K562 (cell line): Measurements from ENCODE around the gene ANKRD11. TPM values are rescaled to one million over a fixed set of nuclear protein-coding genes. Genes with fewer than 3 reads are reported as not detected.

Source experiments
- ARID4B ChIP-seq: sonication (generic); formaldehyde crosslinking; IDR thresholded peaks from 2 replicates; pipeline ENCODE4 v1.8.0; 2022; ENCODE audit warnings: mild to moderate bottlenecking, missing genetic modification reagents
- CBX1 ChIP-seq: sonication (generic); IDR thresholded peaks from 2 replicates; pipeline ENCODE4 v1.6.1; 2016; ENCODE audit warnings: antibody characterized with exemption, low read depth, mild to moderate bottlenecking
- FOSL1 ChIP-seq: fragments of 200-800 bp; sonication (Bioruptor generic); conservative IDR thresholded peaks from 2 replicates; pipeline ENCODE4 v1.6.1; 2016; ENCODE audit warnings: missing genetic modification characterization, missing compliant biosample characterization
- GABPA ChIP-seq: fragments of 200-800 bp; sonication (Bioruptor generic); conservative IDR thresholded peaks from 2 replicates; pipeline ENCODE4 v1.6.1; 2016; ENCODE audit warnings: low read depth, missing genetic modification characterization, missing compliant biosample characterization
- HDAC6 ChIP-seq: IDR thresholded peaks from 2 replicates; pipeline ENCODE4 v1.6.1; 2012; ENCODE audit warnings: low read depth, mild to moderate bottlenecking, control low read depth, inconsistent platforms, low read length, moderate library complexity
- KDM1A ChIP-seq, 2 experiments: fragments of 450-650 bp; IDR thresholded peaks; 2 replicates each; pipeline ENCODE4 v1.6.1; 2016; ENCODE audit warnings: mild to moderate bottlenecking in 2 of 2
- KDM5B ChIP-seq: fragments of 200-600 bp; sonication (generic); IDR thresholded peaks from 2 replicates; pipeline ENCODE4 v1.6.1; 2012; ENCODE audit warnings: low read depth, mild to moderate bottlenecking, moderate library complexity, low read length, control low read depth, inconsistent platforms; ENCODE audit not compliant: insufficient replicate concordance
- MTA2 ChIP-seq: fragments of 450-650 bp; IDR thresholded peaks from 2 replicates; pipeline ENCODE4 v1.6.1; 2016; ENCODE audit warnings: low read depth
- PHF8 ChIP-seq: fragments of 200-600 bp; sonication (generic); IDR thresholded peaks from 2 replicates; pipeline ENCODE4 v1.6.1; 2012; ENCODE audit warnings: mixed run types, mild to moderate bottlenecking, inconsistent platforms, low read length, moderate library complexity, borderline replicate concordance
- SIN3A ChIP-seq, 2 experiments: fragments of 150-350 bp in 1 of 2; IDR thresholded peaks; 2 replicates each; pipeline ENCODE4 v1.6.1; 2011 to 2016; ENCODE audit warnings: borderline replicate concordance in 2 of 2, low read depth in 2 of 2, low read length in 2 of 2, mild to moderate bottlenecking in 2 of 2, moderate library complexity in 2 of 2; ENCODE audit not compliant: control insufficient read depth in 1 of 2
- SIRT6 ChIP-seq: IDR thresholded peaks from one replicate; pipeline ENCODE4 v1.6.1; 2012; ENCODE audit warnings: low read depth, mild to moderate bottlenecking, control low read depth, inconsistent platforms, low read length, moderate library complexity
- SMARCA5 ChIP-seq: fragments of 450-650 bp; IDR thresholded peaks from 2 replicates; pipeline ENCODE4 v1.6.1; 2016
- SMARCB1 ChIP-seq: IDR thresholded peaks from 2 replicates; pipeline ENCODE4 v1.6.1; 2011; ENCODE audit warnings: improper control_type of control experiment, low read depth; ENCODE audit not compliant: insufficient read length
- SMARCC2 ChIP-seq: fragments of 450-650 bp; IDR thresholded peaks from 2 replicates; pipeline ENCODE4 v1.6.1; 2017; ENCODE audit warnings: antibody characterized with exemption, moderate library complexity, mild to moderate bottlenecking, low read depth
- SMARCE1 ChIP-seq: fragments of 450-650 bp; IDR thresholded peaks from 2 replicates; pipeline ENCODE4 v1.7.1; 2016; ENCODE audit warnings: mild to moderate bottlenecking
- SUPT5H ChIP-seq: fragments of 450-650 bp; IDR thresholded peaks from 2 replicates; pipeline ENCODE4 v1.6.1; 2016
- TAF7 ChIP-seq: fragments of 450-650 bp; IDR thresholded peaks from 2 replicates; pipeline ENCODE4 v1.6.1; 2016; ENCODE audit warnings: missing genetic modification characterization, missing compliant biosample characterization
- YY1 ChIP-seq, 3 experiments: IDR thresholded peaks; 2 replicates each; pipeline ENCODE4 v1.6.1; 2011; ENCODE audit warnings: low read length in 2 of 3, mild to moderate bottlenecking in 2 of 3, moderate library complexity in 2 of 3, borderline replicate concordance in 1 of 3, control low read depth in 1 of 3, low read depth in 1 of 3; ENCODE audit not compliant: insufficient read depth in 3 of 3, insufficient replicate concordance in 2 of 3, control insufficient read depth in 1 of 3, insufficient read length in 1 of 3; ENCODE audit errors: extremely low read depth in 1 of 3
- ZFX ChIP-seq: sonication (generic); formaldehyde crosslinking; IDR thresholded peaks from 2 replicates; pipeline ENCODE4 v1.8.0; 2022; ENCODE audit warnings: mild to moderate bottlenecking, missing genetic modification reagents, moderate library complexity
- ZNF232 ChIP-seq: sonication (generic); formaldehyde crosslinking; IDR thresholded peaks from 2 replicates; pipeline ENCODE4 v1.8.0; 2022; ENCODE audit warnings: mild to moderate bottlenecking, missing genetic modification reagents
- ZNF316 ChIP-seq: fragments of 450-650 bp; IDR thresholded peaks from 2 replicates; pipeline ENCODE4 v1.6.1; 2016
- polyA plus RNA-seq, 8 experiments: library from polyadenylated mRNA; depleted of rRNA in 4 of 8; stranded (reverse) in 5 of 8; unstranded in 3 of 8; fragments of >200 nt; fragmentation: Nextera tagmentation in 2 of 8; fragmentation: Illumina TruSeq in 1 of 8; extraction: Ambion mirVana in 2 of 8; extraction: Trizol in 1 of 8; gene quantifications; 2 replicates each; pipeline versions ENCODE4 v1.2.1 to v1.2.3, GENCODE V29; 2011 to 2014; ENCODE audit warnings: inconsistent platforms in 1 of 8, missing spikeins in 1 of 8
- total RNA-seq, 7 experiments: library from RNA; depleted of rRNA in 6 of 7; stranded (reverse); fragments of >200 nt in 6 of 7; fragmentation: Illumina TruSeq in 2 of 7; extraction: Trizol in 2 of 7; gene quantifications; 2 replicates each; pipeline versions ENCODE4 v1.2.1 to v1.2.3, GENCODE V29; 2011 to 2021; ENCODE audit warnings: low replicate concordance in 1 of 7
- TF ChIP-seq, protein P1 (sequence below): fragments of 450-650 bp; IDR thresholded peaks from 2 replicates; pipeline ENCODE4 v1.6.1; 2016; ENCODE audit warnings: antibody characterized with exemption
- TF ChIP-seq, protein P2 (sequence below): fragments of 250-450 bp; sonication (Bioruptor Pico); IDR thresholded peaks from 2 replicates; pipeline ENCODE4 v1.8.0; 2021; ENCODE audit warnings: moderate library complexity, mild to moderate bottlenecking, inconsistent platforms

Gene ANKRD11
- total and polyA plus RNA-seq, 9 of the 15 experiments (the other 6 are each of a cell fraction or from before 2014, with no cell fraction given) = 4.7 to 126 (median 31.7) TPM

GRCh38 chr16:89325861-89326471 lies 164.4 kb downstream of the ANKRD11 start (continued):
- TF ChIP-seq FOSL1 (tag) = peak; percentile 35; the same call in 1 of the 2 replicates
- no peak for TF ChIP-seq MTA2
- no peak; the same call in 1 of the 2 replicates for TF ChIP-seq TAF7 (tag)
- 0 out of 2 replicates have a peak, but pooled peaks have one; percentile 25 for TF ChIP-seq GABPA (tag)
- TF ChIP-seq KDM5B = no peak
- peak; percentile 29 to 72 (median 31) for TF ChIP-seq YY1 (IDR thresholded peaks at IDR 0.05; ENCODE audit: borderline replicate concordance in 1 of 3, control insufficient read depth in 1 of 3, extremely low read depth in 1 of 3, insufficient read depth in 3 of 3, insufficient read length in 1 of 3, insufficient replicate concordance in 2 of 3, low read depth in 1 of 3, low read length in 2 of 3)
- TF ChIP-seq CBX1 = no peak
- no peak for TF ChIP-seq SIRT6
- TF ChIP-seq PHF8 = peak; percentile 7; the same call in 1 of the 2 replicates
- TF ChIP-seq HDAC6 = no peak
- TF ChIP-seq SMARCA5 = peak; percentile 52; the same call in 1 of the 2 replicates
- TF ChIP-seq, protein P1, sequence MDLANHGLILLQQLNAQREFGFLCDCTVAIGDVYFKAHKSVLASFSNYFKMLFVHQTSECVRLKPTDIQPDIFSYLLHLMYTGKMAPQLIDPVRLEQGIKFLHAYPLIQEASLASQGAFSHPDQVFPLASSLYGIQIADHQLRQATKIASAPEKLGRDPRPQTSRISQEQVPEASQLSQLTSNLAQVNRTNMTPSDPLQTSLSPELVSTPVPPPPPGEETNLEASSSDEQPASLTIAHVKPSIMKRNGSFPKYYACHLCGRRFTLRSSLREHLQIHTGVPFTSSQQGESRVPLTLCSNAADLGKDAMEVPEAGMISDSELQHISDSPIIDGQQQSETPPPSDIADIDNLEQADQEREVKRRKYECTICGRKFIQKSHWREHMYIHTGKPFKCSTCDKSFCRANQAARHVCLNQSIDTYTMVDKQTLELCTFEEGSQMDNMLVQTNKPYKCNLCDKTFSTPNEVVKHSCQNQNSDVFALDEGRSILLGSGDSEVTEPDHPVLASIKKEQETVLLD = peak; percentile 79; the same call in 1 of the 2 replicates
- TF ChIP-seq ZNF232 = no peak
- TF ChIP-seq SMARCB1 = no peak
- peak in 1 of 2 experiments; percentile 51; a peak in 1 of 4 replicates for TF ChIP-seq KDM1A (IDR thresholded peaks at IDR 0.05)
- TF ChIP-seq ARID4B (CRISPR knock-in tag) = peak; percentile 63
- TF ChIP-seq, protein P2, sequence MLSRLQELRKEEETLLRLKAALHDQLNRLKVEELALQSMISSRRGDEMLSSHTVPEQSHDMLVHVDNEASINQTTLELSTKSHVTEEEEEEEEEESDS (CRISPR knock-in tag) = no peak
- TF ChIP-seq SMARCE1 = peak; percentile 83; the same call in 1 of the 2 replicates
- 0 out of 2 replicates have a peak, but pooled peaks have one; percentile 34 for TF ChIP-seq SUPT5H
- TF ChIP-seq SMARCC2 = no peak
- TF ChIP-seq SIN3A (IDR thresholded peaks at IDR 0.05; ENCODE audit: borderline replicate concordance in 2 of 2, control insufficient read depth in 1 of 2, low read depth in 2 of 2, low read length in 2 of 2) = peak in 1 of 2 experiments; percentile 74; a peak in 1 of 4 replicates
- TF ChIP-seq ZFX (CRISPR knock-in tag) = peak; percentile 31
- TF ChIP-seq ZNF316 = peak; percentile 100
